ENCODE results near the gene UGT1A6. TPM values are rescaled to one million over a fixed set of nuclear protein-coding genes. Genes with fewer than 3 reads are reported as not detected.

Gene UGT1A6
- total and polyA plus RNA-seq, 2 experiments from 2014 or later = not detected

- no peaks in the 10 kb centered on the region; the same call in 2 of the 3 replicates for H3K9me3 Mint-ChIP-seq
- Histone ChIP-seq H3K36me3 (ENCODE audit: insufficient read depth) (no peaks in the 10 kb centered on the region), H2AFZ (no peak overlapping the region), H3K4me2 (no peak overlapping the region), H3K4me1 (ENCODE audit: insufficient read depth) (no peaks in the 10 kb centered on the region), H3K9me2 (ENCODE audit: insufficient read depth) (no peaks in the 10 kb centered on the region), H3K27ac (ENCODE audit: low read depth) (no peak overlapping the region), H3F3A (replicated peaks; ENCODE audit: low read depth) (no peaks in the 10 kb centered on the region), H3K27me3 (ENCODE audit: insufficient read depth) (no peaks in the 10 kb centered on the region), H3K4me3 (no peak overlapping the region), H3K79me2 (replicated peaks; ENCODE audit: insufficient read depth) (no peaks in the 10 kb centered on the region), H4K20me1 (replicated peaks; ENCODE audit: insufficient read depth) (no peaks in the 10 kb centered on the region)
- no peak for TF ChIP-seq ZNF114 (CRISPR knock-in tag; IDR thresholded peaks at IDR 0.05)
- TF ChIP-seq POLR2AphosphoS5 (IDR thresholded peaks at IDR 0.05; ENCODE audit: low read depth) = no peak
- TF ChIP-seq, protein P1, sequence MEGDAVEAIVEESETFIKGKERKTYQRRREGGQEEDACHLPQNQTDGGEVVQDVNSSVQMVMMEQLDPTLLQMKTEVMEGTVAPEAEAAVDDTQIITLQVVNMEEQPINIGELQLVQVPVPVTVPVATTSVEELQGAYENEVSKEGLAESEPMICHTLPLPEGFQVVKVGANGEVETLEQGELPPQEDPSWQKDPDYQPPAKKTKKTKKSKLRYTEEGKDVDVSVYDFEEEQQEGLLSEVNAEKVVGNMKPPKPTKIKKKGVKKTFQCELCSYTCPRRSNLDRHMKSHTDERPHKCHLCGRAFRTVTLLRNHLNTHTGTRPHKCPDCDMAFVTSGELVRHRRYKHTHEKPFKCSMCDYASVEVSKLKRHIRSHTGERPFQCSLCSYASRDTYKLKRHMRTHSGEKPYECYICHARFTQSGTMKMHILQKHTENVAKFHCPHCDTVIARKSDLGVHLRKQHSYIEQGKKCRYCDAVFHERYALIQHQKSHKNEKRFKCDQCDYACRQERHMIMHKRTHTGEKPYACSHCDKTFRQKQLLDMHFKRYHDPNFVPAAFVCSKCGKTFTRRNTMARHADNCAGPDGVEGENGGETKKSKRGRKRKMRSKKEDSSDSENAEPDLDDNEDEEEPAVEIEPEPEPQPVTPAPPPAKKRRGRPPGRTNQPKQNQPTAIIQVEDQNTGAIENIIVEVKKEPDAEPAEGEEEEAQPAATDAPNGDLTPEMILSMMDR (conservative IDR thresholded peaks at IDR 0.05; ENCODE audit: low read depth in 2 of 2) = no peak
- no peak for TF ChIP-seq EZH2phosphoT487 (IDR thresholded peaks at IDR 0.05; ENCODE audit: unreplicated experiment)
- TF ChIP-seq, protein P2, sequence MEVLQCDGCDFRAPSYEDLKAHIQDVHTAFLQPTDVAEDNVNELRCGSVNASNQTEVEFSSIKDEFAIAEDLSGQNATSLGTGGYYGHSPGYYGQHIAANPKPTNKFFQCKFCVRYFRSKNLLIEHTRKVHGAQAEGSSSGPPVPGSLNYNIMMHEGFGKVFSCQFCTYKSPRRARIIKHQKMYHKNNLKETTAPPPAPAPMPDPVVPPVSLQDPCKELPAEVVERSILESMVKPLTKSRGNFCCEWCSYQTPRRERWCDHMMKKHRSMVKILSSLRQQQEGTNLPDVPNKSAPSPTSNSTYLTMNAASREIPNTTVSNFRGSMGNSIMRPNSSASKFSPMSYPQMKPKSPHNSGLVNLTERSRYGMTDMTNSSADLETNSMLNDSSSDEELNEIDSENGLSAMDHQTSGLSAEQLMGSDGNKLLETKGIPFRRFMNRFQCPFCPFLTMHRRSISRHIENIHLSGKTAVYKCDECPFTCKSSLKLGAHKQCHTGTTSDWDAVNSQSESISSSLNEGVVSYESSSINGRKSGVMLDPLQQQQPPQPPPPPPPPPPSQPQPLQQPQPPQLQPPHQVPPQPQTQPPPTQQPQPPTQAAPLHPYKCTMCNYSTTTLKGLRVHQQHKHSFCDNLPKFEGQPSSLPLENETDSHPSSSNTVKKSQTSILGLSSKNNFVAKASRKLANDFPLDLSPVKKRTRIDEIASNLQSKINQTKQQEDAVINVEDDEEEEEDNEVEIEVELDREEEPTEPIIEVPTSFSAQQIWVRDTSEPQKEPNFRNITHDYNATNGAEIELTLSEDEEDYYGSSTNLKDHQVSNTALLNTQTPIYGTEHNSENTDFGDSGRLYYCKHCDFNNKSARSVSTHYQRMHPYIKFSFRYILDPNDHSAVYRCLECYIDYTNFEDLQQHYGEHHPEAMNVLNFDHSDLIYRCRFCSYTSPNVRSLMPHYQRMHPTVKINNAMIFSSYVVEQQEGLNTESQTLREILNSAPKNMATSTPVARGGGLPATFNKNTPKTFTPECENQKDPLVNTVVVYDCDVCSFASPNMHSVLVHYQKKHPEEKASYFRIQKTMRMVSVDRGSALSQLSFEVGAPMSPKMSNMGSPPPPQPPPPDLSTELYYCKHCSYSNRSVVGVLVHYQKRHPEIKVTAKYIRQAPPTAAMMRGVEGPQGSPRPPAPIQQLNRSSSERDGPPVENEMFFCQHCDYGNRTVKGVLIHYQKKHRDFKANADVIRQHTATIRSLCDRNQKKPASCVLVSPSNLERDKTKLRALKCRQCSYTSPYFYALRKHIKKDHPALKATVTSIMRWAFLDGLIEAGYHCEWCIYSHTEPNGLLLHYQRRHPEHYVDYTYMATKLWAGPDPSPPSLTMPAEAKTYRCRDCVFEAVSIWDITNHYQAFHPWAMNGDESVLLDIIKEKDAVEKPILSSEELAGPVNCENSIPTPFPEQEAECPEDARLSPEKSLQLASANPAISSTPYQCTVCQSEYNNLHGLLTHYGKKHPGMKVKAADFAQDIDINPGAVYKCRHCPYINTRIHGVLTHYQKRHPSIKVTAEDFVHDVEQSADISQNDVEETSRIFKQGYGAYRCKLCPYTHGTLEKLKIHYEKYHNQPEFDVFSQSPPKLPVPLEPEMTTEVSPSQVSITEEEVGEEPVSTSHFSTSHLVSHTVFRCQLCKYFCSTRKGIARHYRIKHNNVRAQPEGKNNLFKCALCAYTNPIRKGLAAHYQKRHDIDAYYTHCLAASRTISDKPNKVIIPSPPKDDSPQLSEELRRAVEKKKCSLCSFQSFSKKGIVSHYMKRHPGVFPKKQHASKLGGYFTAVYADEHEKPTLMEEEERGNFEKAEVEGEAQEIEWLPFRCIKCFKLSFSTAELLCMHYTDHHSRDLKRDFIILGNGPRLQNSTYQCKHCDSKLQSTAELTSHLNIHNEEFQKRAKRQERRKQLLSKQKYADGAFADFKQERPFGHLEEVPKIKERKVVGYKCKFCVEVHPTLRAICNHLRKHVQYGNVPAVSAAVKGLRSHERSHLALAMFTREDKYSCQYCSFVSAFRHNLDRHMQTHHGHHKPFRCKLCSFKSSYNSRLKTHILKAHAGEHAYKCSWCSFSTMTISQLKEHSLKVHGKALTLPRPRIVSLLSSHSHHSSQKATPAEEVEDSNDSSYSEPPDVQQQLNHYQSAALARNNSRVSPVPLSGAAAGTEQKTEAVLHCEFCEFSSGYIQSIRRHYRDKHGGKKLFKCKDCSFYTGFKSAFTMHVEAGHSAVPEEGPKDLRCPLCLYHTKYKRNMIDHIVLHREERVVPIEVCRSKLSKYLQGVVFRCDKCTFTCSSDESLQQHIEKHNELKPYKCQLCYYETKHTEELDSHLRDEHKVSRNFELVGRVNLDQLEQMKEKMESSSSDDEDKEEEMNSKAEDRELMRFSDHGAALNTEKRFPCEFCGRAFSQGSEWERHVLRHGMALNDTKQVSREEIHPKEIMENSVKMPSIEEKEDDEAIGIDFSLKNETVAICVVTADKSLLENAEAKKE (CRISPR knock-in tag; IDR thresholded peaks at IDR 0.05) = no peak
- TF ChIP-seq ETS1 (IDR thresholded peaks at IDR 0.05) = no peak
- TF ChIP-seq EZH2 (IDR thresholded peaks at IDR 0.05; ENCODE audit: low read depth, unreplicated experiment) = no peak
- no peak for TF ChIP-seq NANOG (IDR thresholded peaks at IDR 0.05; ENCODE audit: borderline replicate concordance)
- TF ChIP-seq CREB1 (CRISPR knock-in tag; IDR thresholded peaks at IDR 0.05; ENCODE audit: low read depth) = no peak
- TF ChIP-seq ZNF331 (CRISPR knock-in tag; IDR thresholded peaks at IDR 0.05; ENCODE audit: low read depth) = no peak
- no peak for TF ChIP-seq STAT1 (IDR thresholded peaks at IDR 0.05; ENCODE audit: unreplicated experiment)
- no peak for TF ChIP-seq REST (IDR thresholded peaks at IDR 0.05; ENCODE audit: unreplicated experiment)
- TF ChIP-seq JUNB (IDR thresholded peaks at IDR 0.05; ENCODE audit: unreplicated experiment) = no peak
- H3K4me3 Mint-ChIP-seq = no peak overlapping the region
- DNase-seq (ENCODE audit: low spot score) (no peak), ATAC-seq (no peak)
- H3K36me3 Mint-ChIP-seq (ENCODE audit: low read depth) = no peaks in the 10 kb centered on the region
- peaks cover 4% of the 10 kb centered on the region for H3K27me3 Mint-ChIP-seq (ENCODE audit: insufficient read depth, low read depth, poor library complexity)
- H3K27ac Mint-ChIP-seq = no peak overlapping the region
- H3K4me1 Mint-ChIP-seq = no peaks in the 10 kb centered on the region
Observed at GRCh38 chr2:233680361-233681045, 12.2 kb upstream of the UGT1A6 start.

Data from GM23338 (cell line).